Measurements from ENCODE around the gene ADGRG2.

DNA sequence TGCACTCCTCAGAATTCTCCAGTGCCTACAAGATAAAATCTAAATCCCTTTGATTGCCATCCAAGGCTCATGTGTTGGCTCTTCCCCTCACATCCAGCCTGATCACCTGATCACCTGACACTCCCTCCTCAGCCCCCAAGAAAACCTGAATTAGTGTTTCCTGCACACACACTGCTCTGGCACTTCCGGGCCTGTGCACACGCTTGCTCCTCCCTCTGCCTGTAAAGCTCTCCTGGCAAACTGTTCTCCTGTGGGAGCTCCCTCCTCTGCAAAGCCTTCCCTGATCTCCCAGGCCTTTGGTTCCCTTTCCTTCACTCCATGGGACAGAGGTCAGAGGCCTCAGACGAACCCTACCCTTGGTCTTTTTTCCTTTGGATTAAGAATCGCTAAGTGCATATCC lies 158.2 kb downstream of the ADGRG2 start:
- TF ChIP-seq, protein P1, sequence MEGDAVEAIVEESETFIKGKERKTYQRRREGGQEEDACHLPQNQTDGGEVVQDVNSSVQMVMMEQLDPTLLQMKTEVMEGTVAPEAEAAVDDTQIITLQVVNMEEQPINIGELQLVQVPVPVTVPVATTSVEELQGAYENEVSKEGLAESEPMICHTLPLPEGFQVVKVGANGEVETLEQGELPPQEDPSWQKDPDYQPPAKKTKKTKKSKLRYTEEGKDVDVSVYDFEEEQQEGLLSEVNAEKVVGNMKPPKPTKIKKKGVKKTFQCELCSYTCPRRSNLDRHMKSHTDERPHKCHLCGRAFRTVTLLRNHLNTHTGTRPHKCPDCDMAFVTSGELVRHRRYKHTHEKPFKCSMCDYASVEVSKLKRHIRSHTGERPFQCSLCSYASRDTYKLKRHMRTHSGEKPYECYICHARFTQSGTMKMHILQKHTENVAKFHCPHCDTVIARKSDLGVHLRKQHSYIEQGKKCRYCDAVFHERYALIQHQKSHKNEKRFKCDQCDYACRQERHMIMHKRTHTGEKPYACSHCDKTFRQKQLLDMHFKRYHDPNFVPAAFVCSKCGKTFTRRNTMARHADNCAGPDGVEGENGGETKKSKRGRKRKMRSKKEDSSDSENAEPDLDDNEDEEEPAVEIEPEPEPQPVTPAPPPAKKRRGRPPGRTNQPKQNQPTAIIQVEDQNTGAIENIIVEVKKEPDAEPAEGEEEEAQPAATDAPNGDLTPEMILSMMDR (conservative IDR thresholded peaks at IDR 0.05 in 1 of 2, IDR thresholded peaks at IDR 0.05 in 1 of 2; ENCODE audit: low read depth in 1 of 2, low read length in 2 of 2) = no peak
- TF ChIP-seq EZH2 (IDR thresholded peaks at IDR 0.05; ENCODE audit: low read length, missing control alignments) = no peak

All from fibroblast of lung (primary cell).